ENCODE results near the gene SPATA31A7. TPM values are rescaled to one million over a fixed set of nuclear protein-coding genes. Genes with fewer than 3 reads are reported as not detected.
"Not testable (repeated sequence)": the region's sequence is repeated elsewhere in the genome, so short reads cannot be mapped to it uniquely, and the experiment has no call there.

SPATA31A7 gene
- total RNA-seq = 1 to 10 TPM in 1 of 8 experiments, under 1 TPM in 3, not detected in 4; 0.05 to 2.0 (median 0.50) TPM

- WGBS, 10 experiments = no CpG with 5 or more reads among the region's 7 CpGs
- H3K4me3 ChIP-seq; ATAC-seq (replicated peaks in 6 of 8); H3K27ac ChIP-seq; in situ Hi-C loops (cut with MboI; ENCODE audit: low pct_unique_long_range_greater_than_20kb in 2 of 9, low sequenced_read_pairs in 9 of 9, unreplicated experiment in 9 of 9); H3K4me1 ChIP-seq (replicated peaks in 1 of 2): not testable (repeated sequence)
Measured at GRCh38 chr9:61189736-61190135, at the start of gene SPATA31A7. SPATA31A7 (plus strand) TSS chr9:61190036; CDS start chr9:61190065, 29 bp downstream.

GRCh38 chr9:61226438-61226837, 36.6 kb downstream of the SPATA31A7 start:
- ATAC-seq (replicated peaks in 6 of 8); H3K4me1 ChIP-seq (replicated peaks in 1 of 2); in situ Hi-C loops (cut with MboI; ENCODE audit: low pct_unique_long_range_greater_than_20kb in 2 of 9, low sequenced_read_pairs in 9 of 9, unreplicated experiment in 9 of 9); H3K27ac ChIP-seq; H3K4me3 ChIP-seq: not testable (repeated sequence)
- WGBS, 10 experiments = no CpG with 5 or more reads among the region's 4 CpGs
